ENCODE results near the gene ACP4.
"Not testable (repeated sequence)": the region's sequence is repeated elsewhere in the genome, so short reads cannot be mapped to it uniquely, and the experiment has no call there.

Gene ACP4, protein sequence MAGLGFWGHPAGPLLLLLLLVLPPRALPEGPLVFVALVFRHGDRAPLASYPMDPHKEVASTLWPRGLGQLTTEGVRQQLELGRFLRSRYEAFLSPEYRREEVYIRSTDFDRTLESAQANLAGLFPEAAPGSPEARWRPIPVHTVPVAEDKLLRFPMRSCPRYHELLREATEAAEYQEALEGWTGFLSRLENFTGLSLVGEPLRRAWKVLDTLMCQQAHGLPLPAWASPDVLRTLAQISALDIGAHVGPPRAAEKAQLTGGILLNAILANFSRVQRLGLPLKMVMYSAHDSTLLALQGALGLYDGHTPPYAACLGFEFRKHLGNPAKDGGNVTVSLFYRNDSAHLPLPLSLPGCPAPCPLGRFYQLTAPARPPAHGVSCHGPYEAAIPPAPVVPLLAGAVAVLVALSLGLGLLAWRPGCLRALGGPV

DNA sequence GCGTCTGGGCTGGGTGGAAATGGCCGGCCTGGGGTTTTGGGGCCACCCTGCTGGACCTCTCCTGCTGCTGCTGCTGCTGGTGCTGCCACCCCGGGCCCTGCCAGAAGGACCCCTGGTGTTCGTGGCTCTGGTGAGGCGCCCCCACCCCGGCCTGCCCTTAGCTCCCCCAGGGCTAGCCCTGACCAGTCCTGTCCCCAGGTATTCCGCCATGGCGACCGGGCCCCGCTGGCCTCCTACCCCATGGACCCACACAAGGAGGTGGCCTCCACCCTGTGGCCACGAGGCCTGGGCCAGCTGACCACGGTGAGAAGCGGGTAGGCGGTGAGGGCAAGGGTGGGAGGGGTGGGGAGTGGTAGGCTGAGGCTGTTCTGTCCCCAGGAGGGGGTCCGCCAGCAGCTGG lies at the start of gene ACP4:
TSS of gene ACP4 (plus strand) at position 20 of the 400 bp plus-strand sequence. CDS start at position 20, 0 bp downstream.
- DNase-seq (ENCODE audit: low read depth in 2 of 2, low spot score in 1 of 2): no peak

DNA sequence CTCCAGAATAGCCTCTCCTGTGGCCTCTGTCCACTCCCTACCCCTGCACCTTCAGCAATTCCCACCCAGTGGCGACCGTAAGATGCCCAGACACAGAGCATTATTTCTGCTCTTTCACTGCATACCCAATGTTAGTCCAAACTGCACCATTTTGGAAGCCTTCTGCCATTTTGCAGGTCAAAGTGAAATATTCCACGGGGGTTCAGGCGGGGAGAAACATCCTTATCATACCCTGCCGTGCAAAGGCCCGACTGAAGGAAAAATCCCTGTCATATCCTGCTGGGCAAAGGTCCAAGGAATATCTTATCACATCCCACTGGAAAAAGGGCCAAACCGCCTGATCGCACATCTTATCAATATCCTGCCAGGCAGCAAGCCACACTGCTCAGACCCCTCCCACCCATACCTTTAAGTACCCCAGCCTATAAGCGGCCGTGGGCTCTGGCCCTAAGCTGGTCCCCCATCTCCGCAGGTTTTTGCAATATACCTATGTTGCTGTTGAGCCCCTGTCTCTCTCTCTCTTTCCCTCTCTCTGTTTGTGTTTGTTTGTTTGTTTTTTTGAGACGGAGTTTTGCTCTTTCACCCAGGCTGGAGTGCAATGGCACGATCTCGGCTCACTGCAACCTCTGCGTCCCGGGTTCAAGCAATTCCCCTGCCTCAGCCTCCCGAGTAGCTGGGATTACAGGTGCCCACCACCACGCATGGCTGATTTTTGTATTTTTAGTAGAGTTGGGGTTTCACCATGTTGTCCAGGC lies 48.9 kb upstream of the ACP4 start:
- no peak for DNase-seq (ENCODE audit: low read depth in 2 of 2, low spot score in 1 of 2)

DNA sequence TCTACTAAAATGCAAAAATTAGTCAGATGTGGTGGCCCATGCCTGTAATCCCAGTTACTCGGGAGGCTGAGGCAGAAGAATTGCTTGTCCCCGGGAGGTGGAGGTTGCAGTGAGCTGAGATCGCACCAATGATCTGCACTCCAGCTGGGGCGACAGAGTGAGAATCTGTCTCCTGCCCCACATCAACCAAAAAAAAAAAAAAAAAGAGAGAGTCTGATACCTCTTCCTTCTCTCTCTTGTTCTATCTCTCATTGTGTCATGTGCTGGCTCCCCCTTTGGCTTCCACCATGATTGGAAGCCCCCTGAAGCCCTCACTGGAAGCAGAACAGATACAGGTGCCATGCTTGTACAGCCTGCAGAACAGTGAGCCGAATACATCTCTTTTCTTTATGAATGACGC lies 46.7 kb upstream of the ACP4 start:
- DNase-seq (ENCODE audit: low read depth in 2 of 2, low spot score in 1 of 2): no peak

DNA sequence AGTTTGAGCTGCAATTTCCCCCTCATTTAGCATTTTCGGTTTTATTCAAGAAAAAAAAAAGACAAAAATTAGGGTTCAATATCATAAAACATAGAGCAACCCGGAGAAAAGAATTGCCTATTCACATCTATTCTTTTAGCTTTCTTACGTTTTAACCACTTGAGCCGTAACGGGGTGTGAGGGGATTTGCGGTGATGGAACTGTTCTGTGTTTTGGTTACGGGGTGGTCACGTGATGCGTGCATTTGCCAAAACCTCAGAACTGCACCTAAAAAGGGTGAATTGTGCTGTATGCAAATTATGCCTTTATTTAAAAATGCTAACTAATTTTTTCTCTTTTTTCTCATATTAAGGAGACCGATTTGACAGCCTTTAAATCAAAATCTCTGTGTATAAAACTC lies 45.0 kb upstream of the ACP4 start:
- DNase-seq (ENCODE audit: low read depth in 2 of 2, low spot score in 1 of 2): no peak

DNA sequence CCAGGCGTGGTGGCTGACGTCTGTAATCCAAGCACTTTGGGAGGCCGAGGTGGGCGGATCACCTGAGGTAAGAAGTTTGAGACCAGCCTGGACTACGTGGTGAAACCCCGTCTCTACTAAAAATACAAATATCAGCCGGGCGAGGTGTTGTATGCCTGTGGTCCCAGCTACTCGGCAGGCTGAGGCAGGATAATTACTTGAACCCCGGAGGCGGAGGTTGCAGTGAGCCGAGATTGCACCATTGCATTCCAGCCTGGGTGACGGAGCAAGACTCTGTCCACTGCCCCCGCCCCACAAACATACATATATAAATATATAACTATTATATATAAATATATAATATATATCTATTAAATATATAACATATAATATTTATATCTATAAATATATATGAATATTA lies 43.1 kb upstream of the ACP4 start:
- not testable (repeated sequence) for DNase-seq (ENCODE audit: low read depth in 2 of 2, low spot score in 1 of 2)

DNA sequence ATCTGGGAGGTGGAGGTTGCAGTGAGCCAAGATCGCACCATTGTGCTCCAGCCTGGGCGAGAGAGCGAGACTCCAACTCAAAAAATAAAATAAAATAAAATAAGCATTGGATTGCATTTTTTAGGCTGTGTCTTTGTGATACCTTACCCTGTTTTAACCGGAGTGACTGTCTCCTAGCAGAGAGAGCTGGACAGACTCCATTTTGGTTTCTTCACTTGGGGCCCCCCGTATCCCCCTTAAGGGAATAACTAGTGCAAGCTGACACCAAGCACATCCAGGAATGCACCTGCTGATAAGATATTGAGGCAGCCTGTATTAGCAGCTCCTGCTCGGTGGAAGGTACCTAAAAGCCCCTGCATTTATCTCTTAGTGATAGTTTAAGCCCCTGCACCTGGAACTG lies 40.7 kb upstream of the ACP4 start:
- no peak for DNase-seq (ENCODE audit: low read depth in 2 of 2, low spot score in 1 of 2)

DNA sequence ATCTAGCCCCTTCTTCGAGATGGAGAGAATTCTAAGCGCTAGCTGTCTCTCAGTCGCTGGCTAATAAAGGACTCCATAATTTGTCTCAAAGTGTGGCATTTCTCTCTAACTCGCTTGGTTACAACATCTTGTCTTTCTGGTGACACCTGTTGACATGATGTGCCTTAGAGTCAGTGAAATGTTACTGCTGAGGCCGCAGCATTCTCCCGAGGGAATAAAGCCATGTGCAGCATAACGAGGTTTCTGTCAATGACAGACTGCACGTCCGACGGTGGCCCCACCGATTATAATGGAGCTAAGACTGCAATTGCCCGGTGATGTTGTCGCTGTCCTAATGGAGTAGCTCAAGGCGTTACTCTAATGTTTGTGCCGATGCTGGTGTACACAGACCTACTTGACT lies 40.2 kb upstream of the ACP4 start:
- no peak for DNase-seq (ENCODE audit: low read depth in 2 of 2, low spot score in 1 of 2)

DNA sequence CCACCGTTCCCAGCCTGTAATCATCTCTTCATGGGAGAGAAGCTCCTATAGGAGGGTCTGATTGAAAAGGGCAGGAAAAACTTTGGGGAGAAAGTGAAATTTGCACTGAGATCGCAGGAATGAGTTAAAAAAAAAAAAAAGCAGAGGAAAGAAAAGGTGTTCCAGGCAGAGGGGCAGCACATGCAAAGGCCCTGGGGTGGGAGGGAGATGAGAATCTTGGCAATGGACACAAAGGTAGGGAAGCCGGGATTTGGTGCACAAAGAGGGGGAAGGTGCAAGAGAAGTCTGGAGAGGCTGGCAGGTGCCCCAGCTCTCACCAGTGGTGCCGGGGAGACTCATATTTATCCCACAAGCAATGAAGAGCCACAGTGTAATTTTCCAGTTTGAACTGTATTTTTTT lies 36.3 kb upstream of the ACP4 start:
- no peak for DNase-seq (ENCODE audit: low read depth in 2 of 2, low spot score in 1 of 2)

DNA sequence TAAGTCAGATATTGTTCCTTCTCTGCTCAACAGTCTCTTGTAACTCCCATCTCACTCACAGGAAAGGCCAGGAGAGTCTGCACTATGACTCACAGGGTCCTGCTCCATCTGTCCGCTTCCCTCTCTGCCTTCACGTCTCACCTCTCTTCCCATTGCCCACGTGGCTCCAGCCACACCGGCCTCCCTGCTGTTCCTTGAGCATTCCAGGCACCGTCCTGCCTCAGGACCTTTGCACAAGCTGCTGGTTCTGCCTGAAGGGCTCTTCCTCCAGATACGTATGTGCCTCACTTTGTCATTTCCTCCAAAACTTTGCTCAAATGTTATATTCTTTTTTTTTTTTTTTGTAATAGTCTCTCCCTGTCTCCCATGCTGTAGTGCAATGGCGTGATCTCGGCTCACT lies 34.0 kb upstream of the ACP4 start:
- not testable (repeated sequence) for DNase-seq (ENCODE audit: low read depth in 2 of 2, low spot score in 1 of 2)

DNA sequence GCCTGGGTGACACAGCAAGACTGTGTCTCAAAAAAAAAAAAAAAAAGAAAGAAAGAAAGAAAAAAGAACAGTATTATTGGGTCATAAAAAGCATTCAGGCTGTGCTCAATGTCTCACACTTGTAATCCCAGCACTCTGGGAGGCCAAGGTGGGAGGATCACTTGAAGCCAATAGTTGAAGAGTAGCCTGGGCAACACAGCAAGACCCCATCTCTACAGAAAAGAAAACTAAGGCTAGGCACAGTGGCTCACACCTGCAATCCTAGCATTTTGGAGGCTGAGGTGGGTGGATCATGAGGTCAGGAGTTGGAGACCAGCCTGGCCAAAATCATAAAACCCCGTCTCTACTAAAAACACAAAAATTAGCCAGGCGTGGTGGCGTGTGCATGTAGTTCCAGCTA lies 32.6 kb upstream of the ACP4 start:
- not testable (repeated sequence) for DNase-seq (ENCODE audit: low read depth in 2 of 2, low spot score in 1 of 2)

DNA sequence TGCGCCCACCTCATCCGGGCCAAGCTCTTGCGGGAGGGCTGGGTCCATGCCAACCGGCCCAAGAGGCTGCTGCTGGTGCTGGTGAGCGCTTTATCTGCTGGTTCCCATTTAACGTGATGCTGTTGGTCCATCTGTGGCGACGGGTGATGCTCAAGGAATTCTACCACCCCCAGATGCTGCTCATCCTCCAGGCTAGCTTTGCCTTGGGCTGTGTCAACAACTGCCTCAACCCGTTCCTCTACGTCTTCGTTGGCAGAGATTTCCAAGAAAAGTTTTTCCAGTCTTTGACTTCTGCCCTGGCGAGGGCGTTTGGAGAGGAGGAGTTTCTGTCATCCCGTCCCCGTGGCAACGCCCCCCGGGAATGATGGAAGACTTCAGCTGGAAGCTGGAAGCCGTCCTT lies 31.1 kb upstream of the ACP4 start:
- DNase-seq (ENCODE audit: low read depth in 2 of 2, low spot score in 1 of 2): not testable (repeated sequence)

DNA sequence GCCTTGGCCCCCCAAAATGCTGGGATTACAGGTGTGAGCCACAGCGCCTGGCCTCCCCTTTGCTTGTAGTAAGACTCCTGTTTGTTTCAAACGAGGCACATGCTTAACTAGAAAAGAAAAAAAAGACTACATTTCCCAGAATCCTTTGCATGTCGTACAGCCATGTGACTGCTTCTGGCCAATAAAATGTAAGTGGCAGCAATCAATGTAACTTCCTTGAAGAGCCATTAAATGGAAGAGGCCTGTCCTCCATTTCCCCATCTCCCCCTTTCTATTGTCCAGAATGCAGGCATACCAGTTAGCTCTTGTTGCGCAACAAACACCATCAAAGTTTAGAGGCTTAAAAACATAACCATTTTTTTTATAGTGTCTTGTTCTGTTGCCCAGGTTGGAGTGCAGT lies 30.3 kb upstream of the ACP4 start:
- DNase-seq (ENCODE audit: low read depth in 2 of 2, low spot score in 1 of 2): no peak

DNA sequence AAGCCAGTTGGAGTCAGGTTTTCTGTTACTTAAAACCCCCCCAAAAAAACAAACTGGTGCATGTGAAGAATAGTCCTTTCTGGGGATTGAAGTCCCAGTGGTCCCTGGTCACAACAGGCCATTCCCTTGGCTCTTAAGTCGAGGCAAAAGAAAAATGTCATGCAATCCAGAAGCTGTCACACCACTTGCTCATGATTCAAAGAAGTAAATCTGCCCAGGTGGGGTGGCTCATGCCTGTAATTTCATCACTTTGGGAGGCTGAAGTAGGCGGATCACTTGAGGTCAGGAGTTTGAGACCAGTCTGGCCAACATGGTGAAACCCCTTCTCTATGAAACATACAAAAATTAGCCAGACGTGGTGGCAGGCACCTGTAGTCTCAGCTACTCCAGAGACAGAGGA lies 28.7 kb upstream of the ACP4 start:
- DNase-seq (ENCODE audit: low read depth in 2 of 2, low spot score in 1 of 2): not testable (repeated sequence)

DNA sequence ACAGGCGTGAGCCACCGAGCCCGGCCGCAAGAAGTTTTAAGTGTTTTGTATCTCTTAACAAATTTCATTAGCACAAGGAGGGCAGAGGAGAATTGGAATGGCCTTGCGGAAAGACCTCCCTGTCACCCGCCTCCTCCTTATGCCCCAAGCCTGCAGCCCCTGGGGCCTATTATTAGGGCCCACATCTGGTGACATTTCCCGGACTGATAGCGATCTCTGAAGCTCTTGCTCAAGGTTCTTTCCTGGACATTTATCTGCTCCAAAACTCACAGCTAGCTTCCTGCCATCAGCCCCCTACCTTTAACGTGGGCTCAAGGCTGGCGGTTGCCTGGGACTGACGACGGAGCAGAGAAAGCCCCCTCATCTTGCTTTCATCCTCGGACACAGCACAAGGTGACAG lies 26.7 kb upstream of the ACP4 start:
- not testable (repeated sequence) for DNase-seq (ENCODE audit: low read depth in 2 of 2, low spot score in 1 of 2)

DNA sequence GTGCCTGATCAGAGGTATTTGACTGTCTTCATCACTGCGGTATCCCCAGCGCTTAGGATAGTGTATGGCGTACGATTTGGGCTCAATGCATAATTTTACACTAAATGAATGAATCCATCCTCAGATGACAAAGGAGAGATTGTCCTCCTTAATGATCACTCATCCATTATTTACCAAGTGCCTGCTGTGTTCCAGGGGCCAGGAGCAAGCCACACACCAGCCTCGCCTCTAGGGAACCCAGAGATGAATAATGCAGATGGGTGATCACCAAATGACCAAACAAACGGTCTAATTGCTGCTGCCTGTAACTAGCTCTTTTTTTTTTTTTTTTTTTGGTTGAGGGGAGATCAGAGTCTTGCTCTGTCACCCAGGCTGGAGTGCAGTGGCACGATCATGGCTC lies 25.8 kb upstream of the ACP4 start:
- DNase-seq (ENCODE audit: low read depth in 2 of 2, low spot score in 1 of 2): no peak

DNA sequence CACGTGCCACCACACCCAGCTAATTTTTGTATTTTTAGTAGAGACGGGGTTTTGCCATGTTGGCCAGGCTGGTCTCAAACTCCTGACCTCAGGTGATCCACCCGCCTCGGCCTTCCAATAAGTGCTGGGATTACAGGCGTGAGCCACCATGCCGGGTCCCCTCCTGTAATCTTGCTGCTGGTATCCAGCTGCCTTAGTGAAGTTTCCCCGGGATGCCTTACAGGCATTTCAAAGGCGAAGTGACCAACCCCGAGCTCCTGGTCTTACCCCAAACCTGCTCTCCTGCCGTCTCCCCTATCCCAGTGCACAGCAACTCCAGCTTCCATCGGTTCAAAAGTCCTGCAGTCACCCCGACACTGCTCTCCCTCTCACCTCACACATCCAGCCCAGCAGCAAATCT lies 23.5 kb upstream of the ACP4 start:
- DNase-seq (ENCODE audit: low read depth in 2 of 2, low spot score in 1 of 2): not testable (repeated sequence)

DNA sequence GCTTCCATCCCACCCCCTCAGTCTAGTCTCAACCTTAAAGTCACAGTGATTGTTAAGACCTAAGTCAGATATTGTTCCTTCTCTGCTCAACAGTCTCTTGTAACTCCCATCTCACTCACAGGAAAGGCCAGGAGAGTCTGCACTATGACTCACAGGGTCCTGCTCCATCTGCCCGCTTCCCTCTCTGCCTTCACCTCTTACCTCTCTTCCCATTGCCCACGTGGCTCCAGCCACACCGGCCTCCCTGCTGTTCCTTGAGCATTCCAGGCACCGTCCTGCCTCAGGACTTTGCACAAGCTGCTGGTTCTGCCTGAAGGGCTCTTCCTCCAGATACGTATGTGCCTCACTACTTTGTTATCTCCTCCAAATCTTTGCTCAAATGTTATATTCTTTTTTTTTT lies 23.0 kb upstream of the ACP4 start:
- DNase-seq (ENCODE audit: low read depth in 2 of 2, low spot score in 1 of 2): not testable (repeated sequence)

DNA sequence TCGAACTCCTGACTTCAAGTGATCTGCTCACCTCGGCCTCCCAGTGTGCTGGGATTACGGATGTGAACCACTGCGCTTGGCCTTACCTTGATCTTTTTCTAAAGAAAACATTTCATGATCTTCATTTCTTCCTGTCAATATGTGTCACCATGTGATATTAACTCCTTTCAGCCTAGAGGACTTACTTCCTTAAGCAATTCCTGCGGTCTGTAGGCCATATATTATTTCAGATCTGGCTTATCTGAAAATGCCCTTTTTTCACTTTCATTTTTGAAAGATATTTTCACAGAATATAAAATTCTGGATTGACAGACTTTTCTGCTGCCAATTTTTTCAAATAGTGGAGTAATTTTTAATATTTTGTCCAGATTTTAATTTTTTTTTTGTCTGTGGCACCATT lies 21.9 kb upstream of the ACP4 start:
- no peak for DNase-seq (ENCODE audit: low read depth in 2 of 2, low spot score in 1 of 2)

DNA sequence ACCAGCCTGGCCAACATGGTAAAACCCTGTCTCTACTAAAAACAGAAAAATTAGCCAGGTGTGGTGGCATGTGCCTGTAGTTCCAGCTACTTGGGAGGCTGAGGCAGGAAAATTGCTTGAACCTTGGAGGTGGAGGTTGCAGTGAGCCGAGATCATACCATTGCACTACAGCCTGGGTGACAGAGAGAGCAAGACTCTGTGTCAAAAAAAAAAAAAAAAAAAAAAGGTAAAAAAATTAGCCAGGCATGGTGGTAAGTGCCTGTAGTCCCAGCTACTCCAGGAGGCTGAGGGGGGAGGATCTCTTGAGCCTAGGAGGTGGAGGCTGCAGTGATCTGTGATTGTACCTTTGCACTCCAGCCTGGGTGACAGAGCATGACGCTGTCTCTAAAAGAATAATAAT lies 20.1 kb upstream of the ACP4 start, which contains the start of gene GPR32:
TSS of gene GPR32 (plus strand) at position 301 of the 400 bp plus-strand sequence. CDS start 137 bp downstream, outside the sequence.
- not testable (repeated sequence) for DNase-seq (ENCODE audit: low read depth in 2 of 2, low spot score in 1 of 2)

DNA sequence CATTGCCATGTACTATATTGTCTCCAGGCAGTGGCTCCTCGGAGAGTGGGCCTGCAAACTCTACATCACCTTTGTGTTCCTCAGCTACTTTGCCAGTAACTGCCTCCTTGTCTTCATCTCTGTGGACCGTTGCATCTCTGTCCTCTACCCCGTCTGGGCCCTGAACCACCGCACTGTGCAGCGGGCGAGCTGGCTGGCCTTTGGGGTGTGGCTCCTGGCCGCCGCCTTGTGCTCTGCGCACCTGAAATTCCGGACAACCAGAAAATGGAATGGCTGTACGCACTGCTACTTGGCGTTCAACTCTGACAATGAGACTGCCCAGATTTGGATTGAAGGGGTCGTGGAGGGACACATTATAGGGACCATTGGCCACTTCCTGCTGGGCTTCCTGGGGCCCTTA lies 19.3 kb upstream of the ACP4 start:
- no peak for DNase-seq (ENCODE audit: low read depth in 2 of 2, low spot score in 1 of 2)

DNA sequence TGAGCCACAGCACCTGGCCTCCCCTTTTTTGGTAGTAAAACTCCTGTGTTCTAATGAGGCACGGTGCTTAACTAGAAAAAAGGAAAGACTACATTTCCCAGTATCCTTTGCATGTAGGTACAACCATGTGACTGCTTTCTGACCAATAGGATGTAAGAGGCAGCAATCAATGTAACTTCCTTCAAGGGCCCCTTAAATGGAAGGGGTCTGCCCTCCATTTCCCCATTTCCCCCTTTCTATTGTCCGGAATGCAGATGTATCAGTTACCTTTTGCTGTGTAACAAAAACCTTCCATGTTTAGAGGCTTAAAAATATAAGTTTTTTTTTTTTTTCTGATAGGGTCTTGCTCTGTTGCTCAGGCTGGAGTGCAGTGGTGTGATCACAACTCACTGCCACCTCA lies 17.7 kb upstream of the ACP4 start:
- DNase-seq (ENCODE audit: low read depth in 2 of 2, low spot score in 1 of 2): no peak

DNA sequence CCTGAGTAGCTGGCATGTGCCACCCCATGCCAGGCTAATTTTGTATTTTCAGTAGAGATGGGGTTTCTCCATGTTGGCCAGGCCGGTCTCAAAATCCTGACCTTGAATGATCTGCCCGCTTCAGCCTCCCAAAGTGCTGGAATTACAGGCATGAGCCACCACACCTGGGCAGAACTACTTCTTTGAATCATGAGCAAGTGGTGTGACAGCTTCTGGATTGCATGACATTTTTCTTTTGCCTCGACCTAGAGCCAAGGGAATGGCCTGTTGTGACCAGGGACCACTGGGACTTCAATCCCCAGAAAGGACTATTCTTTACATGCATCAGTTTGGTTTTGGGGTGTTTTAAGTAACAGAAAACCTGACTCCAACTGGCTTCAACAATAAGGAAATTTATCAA lies 17.3 kb upstream of the ACP4 start:
- DNase-seq (ENCODE audit: low read depth in 2 of 2, low spot score in 1 of 2): not testable (repeated sequence)

Measured in stimulated activated CD8-positive, alpha-beta memory T cell treated with anti-CD3 and anti-CD28 coated beads, Interleukin-4, amount 100 ng/mL, for 1 hour (primary cell).